Mucosa of gallbladder (tissue), 1 donor: Measurements from ENCODE around the gene EHD2. TPM values are rescaled to one million over a fixed set of nuclear protein-coding genes. Genes with fewer than 3 reads are reported as not detected.
"Not testable (repeated sequence)": the region's sequence is repeated elsewhere in the genome, so short reads cannot be mapped to it uniquely, and the experiment has no call there.

Experiments
- DNase-seq: peaks from one replicate; pipeline ENCODE4 v3.0.0-alpha.2; 2020; ENCODE audit warnings: low spot score
- total RNA-seq: library from RNA; stranded (reverse); gene quantifications from one replicate; pipeline ENCODE4 v1.2.1, GENCODE V29; 2021
- donor health status: DM: no; HTN: no; CAD: no.

Gene EHD2
- total RNA-seq, 1 donor from 2014 or later, result 81.2 TPM

GRCh38 chr19:47768604-47769003 lies 55.4 kb downstream of the EHD2 start:
- no peak for DNase-seq

GRCh38 chr19:47769534-47769933 lies 56.3 kb downstream of the EHD2 start:
- DNase-seq, result no peak

GRCh38 chr19:47771291-47771690 lies 58.1 kb downstream of the EHD2 start:
- not testable (repeated sequence) for DNase-seq

GRCh38 chr19:47776568-47776967 lies 63.3 kb downstream of the EHD2 start:
- no peak for DNase-seq

GRCh38 chr19:47777245-47778048 lies 64.2 kb downstream of the EHD2 start:
- DNase-seq, result not testable (repeated sequence)

- peak; percentile 76 for DNase-seq
Observed at GRCh38 chr19:47778049-47778953, 65.1 kb downstream of the EHD2 start, which contains the start of gene SELENOW. SELENOW (plus strand) TSS chr19:47778703; CDS start chr19:47778786, 83 bp downstream.

- peak; percentile 52 for DNase-seq
Observed at GRCh38 chr19:47778954-47779351, 65.7 kb downstream of the EHD2 start.

GRCh38 chr19:47779524-47780214 lies 66.4 kb downstream of the EHD2 start:
- peak; percentile 50 for DNase-seq

- no peak for DNase-seq
Observed at GRCh38 chr19:47780215-47780551, 67.0 kb downstream of the EHD2 start.

- DNase-seq, result peak; percentile 53
Observed at GRCh38 chr19:47781590-47782262, 68.5 kb downstream of the EHD2 start.

- DNase-seq, result no peak
Observed at GRCh38 chr19:47786566-47786965, 73.3 kb downstream of the EHD2 start.

GRCh38 chr19:47787307-47787706 lies 74.1 kb downstream of the EHD2 start:
- DNase-seq, result not testable (repeated sequence)

GRCh38 chr19:47789811-47790210 lies 76.6 kb downstream of the EHD2 start:
- DNase-seq, result not testable (repeated sequence)

GRCh38 chr19:47790398-47790814 lies 77.2 kb downstream of the EHD2 start:
- DNase-seq, result peak; percentile 75

GRCh38 chr19:47792616-47793015 lies 79.4 kb downstream of the EHD2 start:
- DNase-seq, result no peak

Other genes with a start within 250 kb of the EHD2 start
- gene SLC8A2, start 241.5 kb upstream of the EHD2 start, total RNA-seq, result 5.1 TPM
- 16.3 TPM for gene KPTN, start 229.2 kb upstream of the EHD2 start, total RNA-seq
- gene NAPA, start 198.4 kb upstream of the EHD2 start, total RNA-seq, result 155 TPM
- 1.2 TPM for gene ZNF541, start 140.3 kb upstream of the EHD2 start, total RNA-seq
- gene BICRA, start 104.3 kb upstream of the EHD2 start, total RNA-seq, result 20.9 TPM
- gene NOP53, start 32.1 kb downstream of the EHD2 start, total RNA-seq, result 253 TPM
- gene SELENOW, start 65.3 kb downstream of the EHD2 start, total RNA-seq, result 469 TPM
- not detected for gene TPRX1, start 91.1 kb downstream of the EHD2 start, total RNA-seq
- not detected for gene CRX, start 108.5 kb downstream of the EHD2 start, total RNA-seq
- not detected for gene TPRX2, start 145.8 kb downstream of the EHD2 start, total RNA-seq
- 0.46 TPM for gene SULT2A1, start 172.9 kb downstream of the EHD2 start, total RNA-seq